Myocyte (in vitro differentiated cells): ENCODE data around the gene KRT74. TPM values are rescaled to one million over a fixed set of nuclear protein-coding genes. Genes with fewer than 3 reads are reported as not detected.

Source experiments
- DNase-seq: peaks from one replicate; pipeline ENCODE4 v3.0.0-alpha.2; 2012; ENCODE audit warnings: low read depth
- total RNA-seq: library from RNA; depleted of rRNA; stranded (reverse); fragments of >200 nt; gene quantifications from 2 replicates; pipeline ENCODE4 v1.2.3, GENCODE V29; 2014

KRT74 gene
- total RNA-seq, 1 donor from 2014 or later, result not detected

- peak; percentile 77 for DNase-seq
Observed at GRCh38 chr12:52522346-52523011, 51.2 kb downstream of the KRT74 start.

- DNase-seq, result peak; percentile 97
Observed at GRCh38 chr12:52521568-52522266, 51.9 kb downstream of the KRT74 start.

- no peak for DNase-seq
Observed at GRCh38 chr12:52521175-52521567, 52.5 kb downstream of the KRT74 start.

GRCh38 chr12:52519826-52520662 is 53.6 kb downstream of the KRT74 start, which contains the start of gene KRT5:
TSS of gene KRT5 (minus strand) at chr12:52520394. CDS start at chr12:52520296, 98 bp downstream.
- DNase-seq, result no peak

DNA sequence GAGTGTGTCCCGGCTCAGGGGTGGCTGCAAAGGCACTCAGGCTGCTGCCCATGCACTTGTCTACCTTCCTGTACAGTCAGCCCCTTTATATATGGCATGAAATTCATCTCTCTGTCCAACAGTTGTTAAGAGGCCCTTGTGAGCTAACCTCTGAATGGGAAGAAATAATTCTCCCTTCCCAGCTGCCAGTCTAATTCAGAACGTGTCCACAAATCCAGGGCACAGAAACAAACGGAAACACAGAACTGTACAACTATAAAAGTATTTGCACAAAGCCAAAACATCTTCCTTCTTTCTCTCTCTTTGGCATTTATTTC is 54.3 kb downstream of the KRT74 start:
- DNase-seq, result no peak

GRCh38 chr12:52518574-52519386 is 54.9 kb downstream of the KRT74 start:
- no peak for DNase-seq

- no peak for DNase-seq
Observed at GRCh38 chr12:52517888-52518287, 55.8 kb downstream of the KRT74 start.

DNA sequence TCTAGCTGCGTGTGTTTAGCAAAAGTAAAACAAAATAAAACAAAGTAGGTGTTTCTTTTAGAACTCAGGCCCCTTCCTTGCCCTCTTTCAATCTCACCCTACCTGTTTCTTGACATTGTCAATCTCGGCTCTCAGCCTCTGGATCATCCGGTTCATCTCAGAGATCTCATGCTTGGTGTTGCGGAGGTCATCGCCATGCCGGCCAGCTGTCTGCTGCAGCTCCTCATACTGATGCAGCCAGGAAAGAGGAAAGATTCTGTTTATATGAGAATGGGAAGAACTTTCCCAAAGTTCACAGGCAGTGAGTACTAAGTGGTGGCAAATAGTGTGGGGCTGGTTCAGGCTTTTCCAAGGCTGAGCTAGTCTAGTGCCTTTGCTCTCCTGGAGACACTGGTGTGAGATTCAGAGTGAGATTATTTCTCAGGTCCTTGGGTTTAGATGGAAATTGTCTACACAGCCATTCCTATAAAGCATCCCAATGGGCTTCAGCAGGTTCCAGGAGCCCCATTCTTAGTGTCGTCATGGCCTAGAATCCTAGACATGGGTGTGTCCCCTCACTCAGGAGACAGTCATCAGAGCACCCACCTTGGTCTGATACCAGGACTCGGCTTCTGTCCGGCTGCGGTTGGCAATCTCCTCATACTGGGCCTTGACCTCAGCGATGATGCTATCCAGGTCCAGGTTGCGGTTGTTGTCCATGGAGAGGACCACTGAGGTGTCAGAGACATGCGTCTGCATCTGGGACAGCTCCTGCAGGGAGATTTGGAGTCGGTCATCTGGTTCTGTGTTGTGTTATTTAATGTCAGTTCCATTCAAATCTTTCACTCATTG is 56.4 kb downstream of the KRT74 start:
- DNase-seq, result no peak

- no peak for DNase-seq
Observed at GRCh38 chr12:52515927-52516831, 57.5 kb downstream of the KRT74 start.

Other genes starting within 250 kb of the KRT74 start
- gene KRT85, start 206.4 kb downstream of the KRT74 start, total RNA-seq, result not detected in 2 replicates
- not detected in 2 replicates for gene KRT84, start 188.2 kb downstream of the KRT74 start, total RNA-seq
- gene KRT82, start 167.5 kb downstream of the KRT74 start, total RNA-seq, result not detected in 2 replicates
- not detected in 2 replicates for gene KRT75, start 139.5 kb downstream of the KRT74 start, total RNA-seq
- not detected in 2 replicates for gene KRT6B, start 121.7 kb downstream of the KRT74 start, total RNA-seq
- not detected in 2 replicates for gene KRT6C, start 100.0 kb downstream of the KRT74 start, total RNA-seq
- gene KRT6A, start 80.6 kb downstream of the KRT74 start, total RNA-seq, result not detected in 2 replicates
- 2.8 and 3.3 TPM in 2 replicates for gene KRT5, start 53.4 kb downstream of the KRT74 start, total RNA-seq
- gene KRT71, start 20.7 kb downstream of the KRT74 start, total RNA-seq, result not detected in 2 replicates
- gene KRT72, start 27.6 kb upstream of the KRT74 start, total RNA-seq, result not detected in 2 replicates
- not detected in 2 replicates for gene KRT73, start 44.7 kb upstream of the KRT74 start, total RNA-seq
- gene KRT2, start 78.4 kb upstream of the KRT74 start, total RNA-seq, result not detected in 2 replicates
- not detected in 2 replicates for gene KRT1, start 106.6 kb upstream of the KRT74 start, total RNA-seq
- gene KRT77, start 129.7 kb upstream of the KRT74 start, total RNA-seq, result not detected in 2 replicates
- not detected in 2 replicates for gene KRT76, start 203.5 kb upstream of the KRT74 start, total RNA-seq
- gene KRT3, start 222.3 kb upstream of the KRT74 start, total RNA-seq, result not detected in 2 replicates
- gene KRT4, start 240.3 kb upstream of the KRT74 start, total RNA-seq, result not detected in 2 replicates